IMR-90 (cell line): ENCODE results near the gene PI16.

Experiments used
- BHLHE40 ChIP-seq: fragments of 150-350 bp; IDR thresholded peaks from 2 replicates; pipeline ENCODE4 v1.6.1; 2016; ENCODE audit warnings: mild to moderate bottlenecking, low read depth, low read length
- CTCF ChIP-seq: conservative IDR thresholded peaks from 2 replicates; pipeline ENCODE4 v1.5.1; 2012; ENCODE audit warnings: mild to moderate bottlenecking, low read depth, low read length, improper control_type of control experiment
- NFE2L2 ChIP-seq: fragments of 150-350 bp; IDR thresholded peaks from 2 replicates; pipeline ENCODE4 v1.6.1; 2016; ENCODE audit warnings: low read depth, mild to moderate bottlenecking, low read length
- POLR2A ChIP-seq: IDR thresholded peaks from 2 replicates; pipeline ENCODE4 v1.6.1; 2012; ENCODE audit warnings: mild to moderate bottlenecking, low read depth, low read length
- RAD21 ChIP-seq: IDR thresholded peaks from 2 replicates; pipeline ENCODE4 v1.6.1; 2012; ENCODE audit warnings: low read length, improper control_type of control experiment
- RCOR1 ChIP-seq: IDR thresholded peaks from 2 replicates; pipeline ENCODE4 v1.6.1; 2012; ENCODE audit warnings: mild to moderate bottlenecking, low read length, improper control_type of control experiment; ENCODE audit not compliant: insufficient replicate concordance
- RFX5 ChIP-seq: IDR thresholded peaks from 2 replicates; pipeline ENCODE4 v1.8.0; 2012; ENCODE audit warnings: low read depth, mild to moderate bottlenecking, low read length, moderate library complexity
- SMC3 ChIP-seq: fragments of 150-350 bp; IDR thresholded peaks from 2 replicates; pipeline ENCODE4 v1.6.1; 2016; ENCODE audit warnings: low read depth, mild to moderate bottlenecking, antibody characterized with exemption, low read length, moderate library complexity
- USF2 ChIP-seq: fragments of 150-350 bp; IDR thresholded peaks from 2 replicates; pipeline ENCODE4 v1.6.1; 2017; ENCODE audit warnings: mild to moderate bottlenecking, antibody characterized with exemption, low read length, low read depth

- no peak for TF ChIP-seq RFX5
- TF ChIP-seq CTCF: peak; percentile 31; the same call in 1 of the 2 replicates
- peak; percentile 27; the same call in 1 of the 2 replicates for TF ChIP-seq SMC3
- no peak for TF ChIP-seq POLR2A
- TF ChIP-seq USF2: no peak
- TF ChIP-seq RAD21: peak; percentile 30
- no peak for TF ChIP-seq NFE2L2
- TF ChIP-seq BHLHE40: no peak
- TF ChIP-seq RCOR1: no peak
Observed at GRCh38 chr6:36914227-36914794, 40.2 kb upstream of the PI16 start.
